Measurements from ENCODE around the gene HYKK. TPM values are rescaled to one million over a fixed set of nuclear protein-coding genes. Genes with fewer than 3 reads are reported as not detected.
A peak's percentile ranks its signal among the peaks of the same experiment; 100 is the strongest.

HYKK gene, protein sequence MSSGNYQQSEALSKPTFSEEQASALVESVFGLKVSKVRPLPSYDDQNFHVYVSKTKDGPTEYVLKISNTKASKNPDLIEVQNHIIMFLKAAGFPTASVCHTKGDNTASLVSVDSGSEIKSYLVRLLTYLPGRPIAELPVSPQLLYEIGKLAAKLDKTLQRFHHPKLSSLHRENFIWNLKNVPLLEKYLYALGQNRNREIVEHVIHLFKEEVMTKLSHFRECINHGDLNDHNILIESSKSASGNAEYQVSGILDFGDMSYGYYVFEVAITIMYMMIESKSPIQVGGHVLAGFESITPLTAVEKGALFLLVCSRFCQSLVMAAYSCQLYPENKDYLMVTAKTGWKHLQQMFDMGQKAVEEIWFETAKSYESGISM
- total RNA-seq (ENCODE audit: unreplicated experiment), result 2.8 TPM
- long read RNA-seq, result 0 reads

DNA sequence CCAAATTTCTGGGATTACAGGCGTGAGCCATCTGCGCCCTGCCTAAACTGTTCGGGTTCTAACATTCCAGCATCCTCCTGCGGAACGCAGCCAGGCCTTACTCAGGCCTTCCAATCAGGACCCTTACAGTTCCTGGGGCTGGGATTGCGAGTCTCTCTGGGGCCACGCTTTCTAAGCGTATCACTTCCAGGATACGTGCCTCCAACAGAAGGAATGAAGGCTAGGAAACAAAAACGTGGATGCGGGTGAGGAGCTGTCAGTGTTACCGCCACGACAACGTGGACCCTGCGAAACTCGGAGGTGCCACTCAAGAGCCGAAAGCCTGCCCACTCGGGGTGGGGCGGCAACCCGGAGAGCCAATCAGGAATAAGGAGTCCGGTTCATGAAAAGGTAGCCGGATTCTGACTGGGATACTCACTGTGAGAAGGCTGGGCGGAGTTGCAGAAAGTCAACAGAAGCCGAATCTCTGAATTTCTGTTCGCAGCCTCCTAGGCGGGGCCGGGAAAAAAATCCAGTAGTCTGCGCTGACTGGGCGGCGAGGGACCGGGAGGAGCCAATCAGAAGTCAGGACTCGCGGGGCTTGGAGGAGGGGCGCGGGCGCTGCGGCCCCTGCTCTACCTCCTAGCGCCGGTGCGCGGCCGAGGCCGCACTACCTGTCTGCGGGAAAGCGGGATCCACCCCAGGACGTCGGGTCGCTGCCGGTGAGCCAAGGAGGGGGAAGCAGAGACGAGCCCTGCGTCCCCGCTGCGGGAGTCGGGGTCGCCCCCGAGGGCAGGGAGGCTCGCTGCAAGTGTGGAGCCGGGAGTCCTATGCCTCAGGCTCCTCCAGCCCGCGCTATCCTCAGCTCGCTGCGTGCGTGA lies at the start of gene HYKK:
Gene HYKK (plus strand): TSS at position 607 of the 860 bp plus-strand sequence. CDS start 5,512 bp downstream, outside the sequence.
- no peak for TF ChIP-seq CTCF (IDR thresholded peaks at IDR 0.05; ENCODE audit: partially characterized antibody, unreplicated experiment)
- peaks cover 7% of the 10 kb centered on the region for H3K27me3 Mint-ChIP-seq (ENCODE audit: unreplicated experiment)
- H3K27ac Mint-ChIP-seq (ENCODE audit: unreplicated experiment), result peak within 1 kb of the TSS; percentile 46
- H3K4me1 Mint-ChIP-seq (ENCODE audit: low read depth, unreplicated experiment), result peaks cover 7% of the 10 kb centered on the region
- no peaks in the 10 kb centered on the region for H3K36me3 Mint-ChIP-seq (ENCODE audit: unreplicated experiment)
- H3K9me3 Mint-ChIP-seq (ENCODE audit: unreplicated experiment), result peaks cover 3% of the 10 kb centered on the region
- DNase-seq, result peak; percentile 88
- H3K4me3 Mint-ChIP-seq (ENCODE audit: unreplicated experiment), result peak within 1 kb of the TSS; percentile 98

- no peak for DNase-seq
- Mint-ChIP-seq H3K4me3 (ENCODE audit: unreplicated experiment) (no peak overlapping the region), H3K27me3 (ENCODE audit: unreplicated experiment) (no peaks in the 10 kb centered on the region), H3K4me1 (ENCODE audit: low read depth, unreplicated experiment) (peaks cover 13% of the 10 kb centered on the region), H3K27ac (ENCODE audit: unreplicated experiment) (peak overlapping the region; percentile 46), H3K9me3 (ENCODE audit: unreplicated experiment) (no peaks in the 10 kb centered on the region), H3K36me3 (ENCODE audit: unreplicated experiment) (no peaks in the 10 kb centered on the region)
- no peak for TF ChIP-seq CTCF (IDR thresholded peaks at IDR 0.05; ENCODE audit: partially characterized antibody, unreplicated experiment)
These were observed 46.6 kb upstream of the HYKK start for GRCh38 chr15:78460737-78461136.

DNA sequence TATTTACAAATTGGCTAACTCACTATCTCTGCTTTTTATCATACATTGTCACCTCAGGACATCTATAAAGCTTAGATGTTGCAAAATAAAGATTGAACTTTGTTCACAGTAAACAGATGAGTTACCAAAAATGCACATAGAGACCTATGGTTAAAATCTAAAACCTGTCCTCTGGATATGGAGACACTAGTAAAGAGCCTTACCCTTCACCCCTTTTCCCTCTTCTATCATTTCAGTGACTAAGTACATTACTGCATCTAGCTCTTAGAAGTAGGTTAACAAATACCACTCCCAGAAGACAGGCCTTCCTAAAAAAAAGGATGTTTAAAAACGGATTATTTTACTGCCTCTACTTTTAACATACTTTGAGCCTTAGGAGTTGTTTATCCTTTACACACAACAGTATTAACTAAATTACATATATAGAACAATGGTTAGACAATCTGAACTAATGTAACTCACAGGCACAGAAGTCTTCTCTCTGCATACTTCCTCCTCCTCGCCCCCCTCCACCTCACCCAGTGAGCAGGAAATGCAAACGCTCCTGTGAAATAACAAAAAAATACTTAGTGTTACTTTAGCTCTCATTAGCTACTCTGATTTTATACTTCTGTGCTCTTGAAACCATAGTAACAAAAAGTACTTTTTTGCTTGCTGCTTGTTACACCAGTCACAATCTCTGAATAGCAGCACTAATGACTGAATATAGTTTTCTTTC lies 46.0 kb upstream of the HYKK start:
- no peaks in the 10 kb centered on the region for H3K36me3 Mint-ChIP-seq (ENCODE audit: unreplicated experiment)
- TF ChIP-seq CTCF (IDR thresholded peaks at IDR 0.05; ENCODE audit: partially characterized antibody, unreplicated experiment), result no peak
- no peak overlapping the region for H3K4me3 Mint-ChIP-seq (ENCODE audit: unreplicated experiment)
- DNase-seq, result no peak
- H3K4me1 Mint-ChIP-seq (ENCODE audit: low read depth, unreplicated experiment), result peaks cover 13% of the 10 kb centered on the region
- H3K27ac Mint-ChIP-seq (ENCODE audit: unreplicated experiment), result peak overlapping the region; percentile 46
- H3K9me3 Mint-ChIP-seq (ENCODE audit: unreplicated experiment), result no peaks in the 10 kb centered on the region
- no peaks in the 10 kb centered on the region for H3K27me3 Mint-ChIP-seq (ENCODE audit: unreplicated experiment)

- TF ChIP-seq CTCF (IDR thresholded peaks at IDR 0.05; ENCODE audit: partially characterized antibody, unreplicated experiment), result no peak
These were observed 38.3 kb upstream of the HYKK start for GRCh38 chr15:78469031-78469430.

More at GRCh38 chr15:78469031-78469430, 38.3 kb upstream of the HYKK start:
- H3K36me3 Mint-ChIP-seq (ENCODE audit: unreplicated experiment), result no peaks in the 10 kb centered on the region
- no peaks in the 10 kb centered on the region for H3K4me1 Mint-ChIP-seq (ENCODE audit: low read depth, unreplicated experiment)
- no peaks in the 10 kb centered on the region for H3K27me3 Mint-ChIP-seq (ENCODE audit: unreplicated experiment)
- H3K4me3 Mint-ChIP-seq (ENCODE audit: unreplicated experiment), result no peak overlapping the region
- DNase-seq, result no peak
- H3K27ac Mint-ChIP-seq (ENCODE audit: unreplicated experiment), result no peak overlapping the region
- H3K9me3 Mint-ChIP-seq (ENCODE audit: unreplicated experiment), result no peaks in the 10 kb centered on the region

Data from glutamatergic neuron (in vitro differentiated cells).